IPS-20b (cell line): ENCODE data around the gene CYCS.
"Not testable (repeated sequence)": the region's sequence is repeated elsewhere in the genome, so short reads cannot be mapped to it uniquely, and the experiment has no call there.

ENCODE experiments used
- H3K27ac ChIP-seq: one replicate; pipeline ENCODE4 v1.5.1; 2013; ENCODE audit warnings: low read length
- H3K27me3 ChIP-seq: 2 replicates; pipeline ENCODE4 v1.6.1; 2013; ENCODE audit warnings: mild to moderate bottlenecking, low read length, inconsistent platforms; ENCODE audit not compliant: insufficient read depth
- H3K36me3 ChIP-seq: 2 replicates; pipeline ENCODE4 v1.6.1; 2013; ENCODE audit warnings: low read depth, mild to moderate bottlenecking, inconsistent platforms, low read length, moderate library complexity; ENCODE audit not compliant: insufficient read depth
- H3K4me1 ChIP-seq: 2 replicates; pipeline ENCODE4 v1.6.1; 2013; ENCODE audit warnings: mild to moderate bottlenecking, control low read depth, inconsistent platforms, low read length, moderate library complexity; ENCODE audit not compliant: insufficient read depth
- H3K4me3 ChIP-seq: 2 replicates; pipeline ENCODE4 v1.5.1; 2013; ENCODE audit warnings: mild to moderate bottlenecking, low read length, inconsistent platforms
- H3K9ac ChIP-seq: 2 replicates; pipeline ENCODE4 v1.6.1; 2013; ENCODE audit warnings: low read depth, mild to moderate bottlenecking, inconsistent platforms, low read length, moderate library complexity
- H3K9me3 ChIP-seq: 2 replicates; pipeline ENCODE4 v1.6.1; 2013; ENCODE audit warnings: mild to moderate bottlenecking, low read depth, low read length, inconsistent platforms; ENCODE audit not compliant: insufficient read depth

Gene CYCS

DNA sequence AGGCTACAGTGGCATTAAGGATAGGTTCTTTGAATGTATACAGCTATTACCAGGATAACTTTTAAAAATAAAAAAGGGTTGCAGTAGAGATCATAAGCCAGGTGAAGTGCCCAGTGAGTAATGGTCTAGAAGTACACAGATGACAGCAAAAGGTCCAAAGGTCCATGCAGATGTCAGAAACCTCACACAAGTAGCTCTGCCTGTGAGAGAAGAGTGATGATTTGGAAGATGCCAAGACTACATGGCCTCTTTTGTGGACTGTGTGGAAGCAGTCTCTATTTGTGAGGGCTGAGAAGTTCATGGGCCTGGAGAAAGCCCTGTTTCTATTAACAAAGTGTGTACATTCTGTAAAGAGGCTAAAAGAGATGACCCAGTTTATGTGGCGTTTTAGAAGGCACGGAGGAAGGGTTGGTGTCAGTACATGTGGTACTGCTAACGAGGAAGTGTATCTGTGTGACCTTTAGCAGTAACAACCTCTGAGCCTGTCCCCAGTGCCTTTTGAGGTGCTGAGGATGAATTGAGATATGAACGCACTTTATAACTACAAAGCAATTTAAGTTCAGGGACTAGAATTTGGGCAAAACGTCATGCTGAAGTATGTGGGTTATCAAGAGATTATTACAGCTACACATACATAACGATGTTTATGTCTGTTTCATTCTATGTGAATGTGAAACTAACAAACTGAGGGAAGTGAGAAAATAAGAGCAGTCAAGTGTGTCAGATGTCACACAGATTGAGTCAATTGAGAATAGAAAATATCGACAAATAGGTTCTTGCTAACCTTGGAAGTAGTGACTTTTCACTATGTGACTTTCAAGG is 7.6 kb downstream of the CYCS start:
- peaks cover 44% of the 10 kb centered on the region for H3K36me3 ChIP-seq

DNA sequence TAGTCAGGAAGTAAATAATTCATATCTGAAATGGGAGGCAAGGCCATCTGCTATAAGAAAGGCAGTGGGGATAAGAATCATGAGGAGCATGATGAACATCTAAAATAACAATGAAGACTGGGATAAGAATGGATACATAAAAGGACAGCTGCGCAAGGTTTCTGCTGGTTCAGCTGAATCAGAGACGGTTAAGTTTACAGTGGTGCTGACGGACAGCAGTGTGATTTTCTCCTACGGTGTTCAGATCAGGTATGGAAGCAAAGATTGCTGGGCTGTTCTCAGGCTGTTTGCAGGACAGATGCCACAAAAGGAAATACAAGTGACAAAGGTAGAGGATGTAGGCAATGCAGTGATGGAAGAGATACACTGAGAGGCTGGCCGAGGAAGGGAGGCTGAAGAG is 8.4 kb downstream of the CYCS start:
- Histone ChIP-seq H3K27me3 (no peaks in the 10 kb centered on the region), H3K4me1 (no peaks in the 10 kb centered on the region), H3K9ac (no peak overlapping the region), H3K9me3 (no peaks in the 10 kb centered on the region), H3K4me3 (no peak overlapping the region), H3K36me3 (peaks cover 36% of the 10 kb centered on the region), H3K27ac (no peak overlapping the region)

More for the DNA sequence above, 7.6 kb downstream of the CYCS start:
- no peaks in the 10 kb centered on the region for H3K4me1 ChIP-seq
- H3K27me3 ChIP-seq = no peaks in the 10 kb centered on the region
- no peak overlapping the region for H3K27ac ChIP-seq
- no peak overlapping the region for H3K4me3 ChIP-seq
- no peak overlapping the region for H3K9ac ChIP-seq
- no peaks in the 10 kb centered on the region for H3K9me3 ChIP-seq

- not testable (repeated sequence) for H3K36me3 ChIP-seq, H3K27me3 ChIP-seq, H3K4me1 ChIP-seq, H3K4me3 ChIP-seq, H3K27ac ChIP-seq, H3K9me3 ChIP-seq, H3K9ac ChIP-seq
These were observed 14.5 kb downstream of the CYCS start for GRCh38 chr7:25110514-25110913.

DNA sequence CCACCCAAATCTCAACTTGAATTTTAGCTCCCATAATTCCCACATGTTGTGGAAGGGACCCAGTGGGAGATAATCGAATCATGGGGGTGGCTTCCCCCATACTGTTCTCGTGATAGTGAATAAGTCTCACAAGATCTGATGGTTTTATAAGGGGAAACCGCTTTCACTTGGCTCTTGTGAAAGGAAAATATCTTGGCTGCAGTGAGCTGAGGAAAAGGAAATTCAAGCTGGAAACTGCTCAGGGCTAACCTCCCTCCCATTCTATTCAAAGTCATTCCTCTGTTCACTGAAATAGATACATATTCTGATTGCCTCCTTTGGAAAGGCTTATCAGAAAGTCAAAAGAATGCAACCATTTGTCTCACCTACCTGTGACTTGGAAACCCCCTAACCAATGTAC is 15.8 kb downstream of the CYCS start:
- Histone ChIP-seq H3K4me1 (no peaks in the 10 kb centered on the region), H3K36me3 (no peaks in the 10 kb centered on the region), H3K9me3 (no peaks in the 10 kb centered on the region)

GRCh38 chr7:25105911-25106310 is 19.1 kb downstream of the CYCS start:
- no peak overlapping the region for H3K9ac ChIP-seq
- no peaks in the 10 kb centered on the region for H3K4me1 ChIP-seq
- H3K27me3 ChIP-seq = no peaks in the 10 kb centered on the region
- no peaks in the 10 kb centered on the region for H3K36me3 ChIP-seq
- H3K4me3 ChIP-seq = no peak overlapping the region
- no peak overlapping the region for H3K27ac ChIP-seq
- no peaks in the 10 kb centered on the region for H3K9me3 ChIP-seq

More for the DNA sequence above, 15.8 kb downstream of the CYCS start:
- no peaks in the 10 kb centered on the region for H3K27me3 ChIP-seq
- H3K4me3 ChIP-seq = no peak overlapping the region
- no peak overlapping the region for H3K9ac ChIP-seq
- H3K27ac ChIP-seq = no peak overlapping the region

DNA sequence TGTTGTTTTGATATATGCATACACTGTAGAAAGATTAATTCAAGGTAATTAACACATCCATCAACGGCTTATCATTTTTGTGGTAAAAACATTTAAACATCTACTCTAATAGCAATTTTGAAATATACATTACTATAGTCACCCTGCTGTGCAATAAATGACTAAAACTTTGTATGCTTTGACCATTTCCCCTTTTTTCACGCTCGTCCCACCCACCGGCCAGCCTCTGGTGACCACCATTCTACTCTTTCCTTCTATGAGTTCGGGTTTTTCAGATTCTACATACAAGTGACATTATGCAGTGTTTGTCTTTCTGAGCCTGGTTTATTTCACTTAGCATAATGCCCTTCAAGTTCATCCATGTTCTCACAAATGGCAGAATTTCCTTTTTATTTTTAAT is 21.3 kb downstream of the CYCS start:
- Histone ChIP-seq H3K4me3 (no peak overlapping the region), H3K27me3 (no peaks in the 10 kb centered on the region), H3K9ac (no peak overlapping the region), H3K27ac (no peak overlapping the region), H3K36me3 (no peaks in the 10 kb centered on the region), H3K4me1 (no peaks in the 10 kb centered on the region), H3K9me3 (no peaks in the 10 kb centered on the region)

DNA sequence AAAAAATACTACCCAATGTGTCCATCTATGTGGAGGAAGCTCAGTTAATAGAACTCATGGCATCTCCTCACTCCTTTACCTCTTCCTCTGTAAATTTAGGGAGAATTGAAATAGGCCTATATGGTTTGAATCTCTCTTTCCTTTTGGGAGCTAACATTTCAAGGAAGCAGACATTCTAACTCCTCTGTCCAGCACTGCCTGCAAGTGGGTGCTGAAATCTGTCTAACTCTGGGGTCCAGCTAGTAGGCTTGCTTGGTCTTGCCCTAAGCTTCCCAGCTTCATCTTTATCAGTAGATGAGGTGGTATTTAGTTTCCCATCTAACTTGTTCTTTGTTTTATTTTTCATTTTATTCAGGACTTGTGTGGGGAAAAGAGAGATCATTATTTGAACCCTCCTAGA is 23.2 kb downstream of the CYCS start:
- Histone ChIP-seq H3K27me3 (no peaks in the 10 kb centered on the region), H3K36me3 (no peaks in the 10 kb centered on the region), H3K27ac (no peak overlapping the region), H3K9ac (no peak overlapping the region), H3K9me3 (no peaks in the 10 kb centered on the region), H3K4me1 (no peaks in the 10 kb centered on the region), H3K4me3 (no peak overlapping the region)

- H3K9ac ChIP-seq = no peak overlapping the region
- H3K4me1 ChIP-seq = no peaks in the 10 kb centered on the region
- H3K4me3 ChIP-seq = no peak overlapping the region
- no peaks in the 10 kb centered on the region for H3K9me3 ChIP-seq
- no peaks in the 10 kb centered on the region for H3K27me3 ChIP-seq
- no peaks in the 10 kb centered on the region for H3K36me3 ChIP-seq
- no peak overlapping the region for H3K27ac ChIP-seq
These were observed 26.7 kb downstream of the CYCS start for GRCh38 chr7:25098096-25099046.

GRCh38 chr7:25095516-25096345 is 29.3 kb downstream of the CYCS start:
- no peaks in the 10 kb centered on the region for H3K4me1 ChIP-seq
- H3K27ac ChIP-seq = no peak overlapping the region
- no peak overlapping the region for H3K9ac ChIP-seq
- H3K9me3 ChIP-seq = no peaks in the 10 kb centered on the region
- H3K27me3 ChIP-seq = no peaks in the 10 kb centered on the region
- no peaks in the 10 kb centered on the region for H3K36me3 ChIP-seq
- no peak overlapping the region for H3K4me3 ChIP-seq

DNA sequence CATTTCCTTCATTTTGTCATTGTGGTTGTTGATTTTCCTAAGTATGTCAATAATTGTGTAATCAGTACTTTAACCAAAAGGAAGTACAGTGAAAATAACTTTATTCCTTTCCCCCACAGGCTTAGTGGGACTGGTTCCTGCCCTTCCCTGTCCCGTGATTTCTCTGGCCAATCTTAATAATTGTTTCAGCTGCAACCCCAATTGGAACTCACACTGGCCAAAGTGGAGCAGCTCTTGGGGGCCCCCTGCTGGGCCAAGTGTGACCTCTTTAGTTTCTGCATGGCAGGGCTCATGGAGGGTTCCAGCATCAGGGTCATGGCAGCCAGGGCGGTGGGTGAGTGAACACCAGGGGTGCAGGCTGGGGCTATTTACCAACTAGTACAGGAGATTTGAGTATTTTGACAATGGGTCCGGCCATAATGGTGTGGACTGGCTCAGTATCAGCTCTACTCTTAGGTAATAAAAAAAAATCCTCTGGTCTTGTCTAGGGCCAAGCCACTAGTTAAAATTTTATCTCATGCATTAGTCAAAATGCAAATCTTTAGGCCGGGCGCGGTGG is 31.7 kb downstream of the CYCS start:
- H3K9ac ChIP-seq = no peak overlapping the region

GRCh38 chr7:25091779-25092178 is 33.3 kb downstream of the CYCS start:
- Histone ChIP-seq H3K27ac (no peak overlapping the region), H3K4me1 (no peaks in the 10 kb centered on the region), H3K27me3 (no peaks in the 10 kb centered on the region), H3K4me3 (no peak overlapping the region), H3K9ac (no peak overlapping the region), H3K36me3 (no peaks in the 10 kb centered on the region), H3K9me3 (no peaks in the 10 kb centered on the region)

More for the DNA sequence above, 31.7 kb downstream of the CYCS start:
- Histone ChIP-seq H3K9me3 (no peaks in the 10 kb centered on the region), H3K36me3 (no peaks in the 10 kb centered on the region), H3K4me3 (no peak overlapping the region), H3K27me3 (no peaks in the 10 kb centered on the region), H3K4me1 (no peaks in the 10 kb centered on the region), H3K27ac (no peak overlapping the region)
